GM12878 (cell line): ENCODE data around the gene FRS3. TPM values are rescaled to one million over a fixed set of nuclear protein-coding genes. Genes with fewer than 3 reads are reported as not detected.

Experiments
- BACH1 ChIP-seq: fragments of 450-650 bp; IDR thresholded peaks from 2 replicates; pipeline ENCODE4 v1.6.1; 2017; ENCODE audit warnings: mild to moderate bottlenecking, borderline replicate concordance
- FOXK2 ChIP-seq: fragments of 450-650 bp; IDR thresholded peaks from 2 replicates; pipeline ENCODE4 v1.6.1; 2017; ENCODE audit warnings: mild to moderate bottlenecking, moderate library complexity
- JUND ChIP-seq: IDR thresholded peaks from 2 replicates; pipeline ENCODE4 v1.6.1; 2012; ENCODE audit warnings: low read depth, mild to moderate bottlenecking, low read length, improper control_type of control experiment, moderate library complexity
- KAT2A ChIP-seq: conservative IDR thresholded peaks from 2 replicates; pipeline ENCODE4 v1.6.1; 2011; ENCODE audit warnings: low read depth, low read length; ENCODE audit not compliant: control insufficient read depth
- MXI1 ChIP-seq: fragments of 150-350 bp; IDR thresholded peaks from 2 replicates; pipeline ENCODE4 v1.6.1; 2011; ENCODE audit warnings: low read depth, mild to moderate bottlenecking, inconsistent platforms, low read length, improper control_type of control experiment
- NR2C1 ChIP-seq: fragments of 450-650 bp; IDR thresholded peaks from 2 replicates; pipeline ENCODE4 v1.6.1; 2017; ENCODE audit warnings: antibody characterized with exemption, mild to moderate bottlenecking, moderate library complexity
- PAX8 ChIP-seq: fragments of 450-650 bp; IDR thresholded peaks from 2 replicates; pipeline ENCODE4 v1.6.1; 2017; ENCODE audit warnings: mild to moderate bottlenecking, moderate library complexity
- POU2F2 ChIP-seq: IDR thresholded peaks from 3 replicates; pipeline ENCODE4 v1.6.1; 2011; ENCODE audit warnings: low read depth, mild to moderate bottlenecking, low read length, borderline replicate concordance
- SIN3A ChIP-seq: IDR thresholded peaks from 2 replicates; pipeline ENCODE4 v1.6.1; 2012; ENCODE audit warnings: low read depth, low read length, improper control_type of control experiment
- SMC3 ChIP-seq: IDR thresholded peaks from 2 replicates; pipeline ENCODE4 v1.6.1; 2011; ENCODE audit warnings: low read length, improper control_type of control experiment, borderline replicate concordance
- SPI1 ChIP-seq: IDR thresholded peaks from 2 replicates; pipeline ENCODE4 v1.6.1; 2011; ENCODE audit warnings: low read depth, mild to moderate bottlenecking, low read length, moderate library complexity, borderline replicate concordance; ENCODE audit not compliant: insufficient read depth
- SREBF1 ChIP-seq: IDR thresholded peaks from 2 replicates; pipeline ENCODE4 v1.6.1; 2012; ENCODE audit warnings: mild to moderate bottlenecking, low read length
- STAT3 ChIP-seq: IDR thresholded peaks from 2 replicates; pipeline ENCODE4 v1.6.1; 2011; ENCODE audit warnings: low read depth, low read length, improper control_type of control experiment
- TARDBP ChIP-seq: IDR thresholded peaks from 2 replicates; pipeline ENCODE4 v1.6.1; 2016; ENCODE audit warnings: borderline replicate concordance
- TCF7 ChIP-seq: IDR thresholded peaks from 2 replicates; pipeline ENCODE4 v1.6.1; 2014; ENCODE audit warnings: antibody characterized with exemption, borderline replicate concordance
- ZNF207 ChIP-seq: fragments of 450-650 bp; IDR thresholded peaks from 2 replicates; pipeline ENCODE4 v1.6.1; 2014; ENCODE audit warnings: antibody characterized with exemption, mild to moderate bottlenecking, borderline replicate concordance
- ZNF24 ChIP-seq: fragments of 450-650 bp; IDR thresholded peaks from 2 replicates; pipeline ENCODE4 v1.6.1; 2017; ENCODE audit warnings: antibody characterized with exemption, mild to moderate bottlenecking
- polyA plus RNA-seq, 11 experiments: library from polyadenylated mRNA; depleted of rRNA in 4 of 11; unstranded in 6 of 11; stranded (reverse) in 5 of 11; fragments of >200 nt; fragmentation: Nextera tagmentation in 4 of 11; fragmentation: Illumina TruSeq in 1 of 11; extraction: Ambion mirVana in 4 of 11; extraction: Trizol in 1 of 11; gene quantifications; 1 replicate in 1 of 11; 2 replicates in 10 of 11; pipeline versions ENCODE4 v1.2.1 to v1.2.3, GENCODE V29; 2011 to 2016; ENCODE audit warnings: inconsistent platforms in 2 of 11, missing spikeins in 2 of 11, low read depth in 1 of 11
- total RNA-seq, 4 experiments: library from RNA; depleted of rRNA in 3 of 4; stranded (reverse); fragments of >200 nt in 3 of 4; fragmentation: Illumina TruSeq in 1 of 4; extraction: Trizol in 1 of 4; gene quantifications; 2 replicates each; pipeline versions ENCODE4 v1.2.1 to v1.2.3, GENCODE V29; 2013 to 2021
- TF ChIP-seq, protein P1 (sequence below): IDR thresholded peaks from 2 replicates; pipeline ENCODE4 v1.6.1; 2012; ENCODE audit warnings: low read depth, low read length, improper control_type of control experiment

Gene FRS3
- total and polyA plus RNA-seq, 10 of the 15 experiments (the other 5 are each of a cell fraction or from before 2014, with no cell fraction given), result 0.05 to 3.4 (median 1.5) TPM

DNA sequence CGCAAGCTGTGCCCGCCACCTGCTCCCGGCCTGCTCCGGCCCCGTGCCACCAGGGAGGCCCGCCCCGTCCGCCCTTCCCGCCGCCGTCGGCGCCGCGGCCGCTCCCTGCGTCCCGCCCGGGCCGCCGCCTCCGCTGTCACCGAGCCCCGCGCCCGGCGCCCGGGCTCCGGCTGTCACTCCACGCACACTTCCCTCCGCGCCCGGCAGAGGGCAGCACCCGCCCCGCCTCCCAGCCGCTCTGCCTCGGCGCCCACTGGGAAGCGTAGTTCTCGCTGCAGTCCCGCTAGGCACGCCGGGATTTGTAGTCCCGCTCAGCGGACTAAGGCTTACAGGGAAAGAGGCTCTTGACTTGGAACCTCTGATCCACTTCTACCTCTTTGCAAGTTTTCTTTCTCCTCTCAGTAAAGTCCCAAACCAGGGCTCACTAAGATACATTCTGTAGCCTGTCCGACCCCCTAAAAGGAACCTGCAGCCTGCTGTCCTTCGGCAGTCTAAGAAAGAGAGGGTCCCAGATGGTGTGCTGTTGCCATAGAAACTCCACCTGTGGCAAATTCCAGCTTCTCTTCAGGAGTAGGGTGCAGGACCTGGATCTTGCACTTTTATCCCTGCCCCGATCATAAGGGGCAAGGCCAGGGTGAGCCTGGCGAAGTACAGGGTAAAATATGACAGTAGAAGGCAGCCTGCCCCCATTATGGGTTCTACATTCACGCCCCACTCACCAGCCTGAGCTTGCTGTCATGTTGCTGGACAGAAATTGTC lies 44.1 kb downstream of the FRS3 start, which contains the start of gene TFEB (continued):
- TF ChIP-seq ZNF207, result 0 out of 2 replicates have a peak, but pooled peaks have one; percentile 56
- TF ChIP-seq SMC3, result peak; percentile 49
- TF ChIP-seq POU2F2, result peak; percentile 57; the same call in 1 of the 3 replicates
- peak; percentile 67 for TF ChIP-seq BACH1
- TF ChIP-seq TARDBP, result peak; percentile 97
- TF ChIP-seq SPI1, result no peak
- TF ChIP-seq NR2C1, result peak; percentile 90
- TF ChIP-seq, protein P1, sequence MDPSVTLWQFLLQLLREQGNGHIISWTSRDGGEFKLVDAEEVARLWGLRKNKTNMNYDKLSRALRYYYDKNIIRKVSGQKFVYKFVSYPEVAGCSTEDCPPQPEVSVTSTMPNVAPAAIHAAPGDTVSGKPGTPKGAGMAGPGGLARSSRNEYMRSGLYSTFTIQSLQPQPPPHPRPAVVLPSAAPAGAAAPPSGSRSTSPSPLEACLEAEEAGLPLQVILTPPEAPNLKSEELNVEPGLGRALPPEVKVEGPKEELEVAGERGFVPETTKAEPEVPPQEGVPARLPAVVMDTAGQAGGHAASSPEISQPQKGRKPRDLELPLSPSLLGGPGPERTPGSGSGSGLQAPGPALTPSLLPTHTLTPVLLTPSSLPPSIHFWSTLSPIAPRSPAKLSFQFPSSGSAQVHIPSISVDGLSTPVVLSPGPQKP, result no peak; the same call in 1 of the 2 replicates
- peak; percentile 91 for TF ChIP-seq SREBF1
- peak; percentile 22; the same call in 1 of the 2 replicates for TF ChIP-seq ZNF24
- TF ChIP-seq KAT2A, result no peak
- TF ChIP-seq PAX8, result no peak
- TF ChIP-seq SIN3A, result peak; percentile 86
- peak; percentile 80 for TF ChIP-seq MXI1
- no peak for TF ChIP-seq STAT3
- TF ChIP-seq TCF7, result no peak
- TF ChIP-seq FOXK2, result no peak
- no peak for TF ChIP-seq JUND
- TF ChIP-seq, all 136 proteins: peak for 46
